Ishikawa (cell line): ENCODE data around the gene TMEM168.

Source experiments
- EP300 ChIP-seq: IDR thresholded peaks from 2 replicates; pipeline ENCODE4 v1.6.1; 2012; ENCODE audit warnings: borderline replicate concordance
- FOXM1 ChIP-seq: IDR thresholded peaks from 2 replicates; pipeline ENCODE4 v1.6.1; 2012; ENCODE audit warnings: low read depth, borderline replicate concordance
- TF ChIP-seq, protein P1 (sequence below): IDR thresholded peaks from 2 replicates; pipeline ENCODE4 v1.6.1; 2012; ENCODE audit warnings: low read depth, mild to moderate bottlenecking
- TF ChIP-seq, protein P2 (sequence below): IDR thresholded peaks from 2 replicates; pipeline ENCODE4 v1.6.1; 2012

DNA sequence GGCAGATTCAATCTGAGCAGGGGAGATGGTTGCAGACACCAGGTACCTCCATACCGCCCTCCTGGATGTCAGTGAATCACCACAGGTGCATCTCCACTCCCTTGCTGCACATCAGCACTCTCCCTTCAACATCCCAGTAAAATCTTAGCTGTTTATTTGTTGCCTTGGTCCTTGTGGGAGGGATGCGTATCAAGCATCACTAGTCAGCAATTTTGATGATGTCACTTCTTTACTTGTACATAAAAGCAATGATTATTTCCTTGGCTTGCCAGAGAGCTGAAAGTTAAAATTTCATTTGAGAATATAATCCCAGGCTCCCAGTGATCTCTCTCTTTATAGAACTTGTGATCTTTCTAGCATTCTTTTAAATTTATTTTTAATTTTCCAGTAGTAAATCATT, 49.5 kb downstream of the TMEM168 start:
- TF ChIP-seq, protein P1, sequence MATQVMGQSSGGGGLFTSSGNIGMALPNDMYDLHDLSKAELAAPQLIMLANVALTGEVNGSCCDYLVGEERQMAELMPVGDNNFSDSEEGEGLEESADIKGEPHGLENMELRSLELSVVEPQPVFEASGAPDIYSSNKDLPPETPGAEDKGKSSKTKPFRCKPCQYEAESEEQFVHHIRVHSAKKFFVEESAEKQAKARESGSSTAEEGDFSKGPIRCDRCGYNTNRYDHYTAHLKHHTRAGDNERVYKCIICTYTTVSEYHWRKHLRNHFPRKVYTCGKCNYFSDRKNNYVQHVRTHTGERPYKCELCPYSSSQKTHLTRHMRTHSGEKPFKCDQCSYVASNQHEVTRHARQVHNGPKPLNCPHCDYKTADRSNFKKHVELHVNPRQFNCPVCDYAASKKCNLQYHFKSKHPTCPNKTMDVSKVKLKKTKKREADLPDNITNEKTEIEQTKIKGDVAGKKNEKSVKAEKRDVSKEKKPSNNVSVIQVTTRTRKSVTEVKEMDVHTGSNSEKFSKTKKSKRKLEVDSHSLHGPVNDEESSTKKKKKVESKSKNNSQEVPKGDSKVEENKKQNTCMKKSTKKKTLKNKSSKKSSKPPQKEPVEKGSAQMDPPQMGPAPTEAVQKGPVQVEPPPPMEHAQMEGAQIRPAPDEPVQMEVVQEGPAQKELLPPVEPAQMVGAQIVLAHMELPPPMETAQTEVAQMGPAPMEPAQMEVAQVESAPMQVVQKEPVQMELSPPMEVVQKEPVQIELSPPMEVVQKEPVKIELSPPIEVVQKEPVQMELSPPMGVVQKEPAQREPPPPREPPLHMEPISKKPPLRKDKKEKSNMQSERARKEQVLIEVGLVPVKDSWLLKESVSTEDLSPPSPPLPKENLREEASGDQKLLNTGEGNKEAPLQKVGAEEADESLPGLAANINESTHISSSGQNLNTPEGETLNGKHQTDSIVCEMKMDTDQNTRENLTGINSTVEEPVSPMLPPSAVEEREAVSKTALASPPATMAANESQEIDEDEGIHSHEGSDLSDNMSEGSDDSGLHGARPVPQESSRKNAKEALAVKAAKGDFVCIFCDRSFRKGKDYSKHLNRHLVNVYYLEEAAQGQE, result no peak
- no peak for TF ChIP-seq FOXM1
- no peak for TF ChIP-seq EP300
- TF ChIP-seq, protein P2, sequence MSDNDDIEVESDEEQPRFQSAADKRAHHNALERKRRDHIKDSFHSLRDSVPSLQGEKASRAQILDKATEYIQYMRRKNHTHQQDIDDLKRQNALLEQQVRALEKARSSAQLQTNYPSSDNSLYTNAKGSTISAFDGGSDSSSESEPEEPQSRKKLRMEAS, result no peak
